ENCODE data around the gene CLDN24. TPM values are rescaled to one million over a fixed set of nuclear protein-coding genes. Genes with fewer than 3 reads are reported as not detected.

The CLDN24 gene
- not detected in 5 replicates for total RNA-seq (2022; extraction: Qiagen RNA extraction; ENCODE audit: low read depth)

DNA sequence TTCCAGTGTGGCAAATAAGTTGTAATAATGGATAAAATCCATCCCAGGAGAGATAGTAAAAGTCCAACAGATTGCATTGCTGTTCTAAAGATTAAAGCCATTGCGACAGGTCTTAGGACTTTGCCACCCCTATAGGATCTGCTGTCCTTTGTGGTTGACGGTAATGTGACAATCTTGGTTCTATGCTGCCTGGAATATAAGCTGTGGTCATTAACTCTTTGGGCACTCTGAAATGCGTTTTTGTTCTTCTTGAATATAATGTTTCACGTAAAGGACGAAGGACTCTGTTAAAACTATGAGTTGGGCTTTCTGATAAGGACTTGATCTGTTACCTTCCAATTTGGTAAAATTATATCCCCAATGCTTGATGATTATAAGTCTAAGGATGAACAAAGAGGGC is at the start of gene CLDN24:
TSS of gene CLDN24 (minus strand) at position 101 of the 400 bp plus-strand sequence. CDS start at position 101, 0 bp downstream.

DNA sequence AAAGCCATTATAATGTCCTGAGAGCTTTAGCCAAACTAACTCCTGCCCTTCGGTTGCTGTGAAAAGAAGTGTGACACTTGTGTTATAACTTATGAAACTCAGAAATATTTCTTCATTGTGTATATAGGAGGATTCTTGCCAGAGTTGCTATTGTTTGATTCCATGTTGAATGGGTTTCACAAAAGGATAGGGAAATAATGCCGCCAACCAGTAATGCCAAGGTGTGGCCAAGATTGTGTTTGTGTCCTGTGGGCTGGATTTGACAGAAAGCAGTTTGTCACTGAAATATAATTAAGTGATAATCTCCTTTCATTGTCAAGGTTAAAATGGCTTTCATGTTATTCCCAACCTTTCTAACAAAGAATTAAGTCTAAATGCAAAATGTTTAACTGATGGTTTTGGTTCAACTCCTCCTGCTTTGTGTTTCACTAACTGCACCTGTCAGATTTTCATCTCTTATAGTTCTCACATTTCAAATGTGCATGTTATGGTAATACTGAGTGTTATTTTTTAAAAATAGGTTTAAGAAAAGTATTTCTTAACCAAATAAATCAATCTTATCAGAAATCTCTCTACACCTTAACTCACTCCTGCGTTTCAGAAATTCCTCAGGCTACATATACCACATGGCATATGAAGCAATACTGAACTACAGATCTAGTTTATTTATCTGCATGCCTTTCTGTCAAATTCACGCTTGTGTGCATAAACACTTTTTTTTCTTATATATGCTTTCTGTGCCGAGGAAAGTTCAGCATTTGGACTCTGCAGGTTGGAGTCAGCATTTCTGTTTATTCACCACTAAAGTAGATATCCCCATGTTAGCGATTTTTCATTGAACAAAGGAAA is 1.8 kb downstream of the CLDN24 start, which contains the start of gene CLDN22:
TSS of gene CLDN22 (minus strand) at position 66 of the 849 bp plus-strand sequence. CDS start at position 8, 58 bp downstream.

Other genes with a start within 250 kb of the CLDN24 start
- 13.5 to 20.7 TPM (median 17.0 TPM) in 5 replicates for gene WWC2, start 223.2 kb downstream of the CLDN24 start, total RNA-seq (2022; extraction: Qiagen RNA extraction; ENCODE audit: low read depth)
- gene CLDN22, start 2.1 kb downstream of the CLDN24 start, total RNA-seq (2022; extraction: Qiagen RNA extraction; ENCODE audit: low read depth), result not detected in 5 replicates
- 11.1 to 14.2 TPM (median 11.6 TPM) in 5 replicates for gene CDKN2AIP, start 122.2 kb upstream of the CLDN24 start, total RNA-seq (2022; extraction: Qiagen RNA extraction; ENCODE audit: low read depth)
- 9.9 to 11.4 TPM (median 10.9 TPM) in 5 replicates for gene ING2, start 182.6 kb upstream of the CLDN24 start, total RNA-seq (2022; extraction: Qiagen RNA extraction; ENCODE audit: low read depth)

Measured in A549 treated with DMSO at 1 μM for 4 hours (cell line).